Measurements from ENCODE around the gene CYB5R2. TPM values are rescaled to one million over a fixed set of nuclear protein-coding genes. Genes with fewer than 3 reads are reported as not detected.

Gene CYB5R2
- polyA plus RNA-seq, 1 of the 3 experiments (the other 2 are of a cell fraction) = 0.20 TPM

DNA sequence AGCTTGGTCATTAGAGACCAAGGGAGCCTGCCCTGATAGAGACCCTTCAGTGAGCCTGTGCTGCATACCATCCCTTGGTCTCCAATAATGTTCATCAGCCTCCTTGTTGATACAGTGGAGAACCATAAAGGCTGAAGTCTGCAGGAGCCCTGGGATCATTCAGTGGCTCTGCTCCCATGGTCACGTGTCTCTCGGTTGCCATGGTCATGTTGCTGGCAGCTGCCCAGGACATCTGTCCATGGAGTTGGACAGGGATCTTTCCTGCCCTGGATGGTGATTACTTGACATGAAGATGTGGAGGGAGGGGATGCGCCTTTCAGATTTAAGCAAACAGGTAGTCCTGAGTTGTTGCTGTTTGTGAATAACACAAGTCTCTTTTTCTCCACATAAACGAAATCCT, 38.2 kb downstream of the CYB5R2 start (continued):
- TF ChIP-seq, protein P1, sequence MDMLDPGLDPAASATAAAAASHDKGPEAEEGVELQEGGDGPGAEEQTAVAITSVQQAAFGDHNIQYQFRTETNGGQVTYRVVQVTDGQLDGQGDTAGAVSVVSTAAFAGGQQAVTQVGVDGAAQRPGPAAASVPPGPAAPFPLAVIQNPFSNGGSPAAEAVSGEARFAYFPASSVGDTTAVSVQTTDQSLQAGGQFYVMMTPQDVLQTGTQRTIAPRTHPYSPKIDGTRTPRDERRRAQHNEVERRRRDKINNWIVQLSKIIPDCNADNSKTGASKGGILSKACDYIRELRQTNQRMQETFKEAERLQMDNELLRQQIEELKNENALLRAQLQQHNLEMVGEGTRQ (IDR thresholded peaks at IDR 0.05; ENCODE audit: borderline replicate concordance, low read depth, low read length) = no peak
- TF ChIP-seq, protein P2, sequence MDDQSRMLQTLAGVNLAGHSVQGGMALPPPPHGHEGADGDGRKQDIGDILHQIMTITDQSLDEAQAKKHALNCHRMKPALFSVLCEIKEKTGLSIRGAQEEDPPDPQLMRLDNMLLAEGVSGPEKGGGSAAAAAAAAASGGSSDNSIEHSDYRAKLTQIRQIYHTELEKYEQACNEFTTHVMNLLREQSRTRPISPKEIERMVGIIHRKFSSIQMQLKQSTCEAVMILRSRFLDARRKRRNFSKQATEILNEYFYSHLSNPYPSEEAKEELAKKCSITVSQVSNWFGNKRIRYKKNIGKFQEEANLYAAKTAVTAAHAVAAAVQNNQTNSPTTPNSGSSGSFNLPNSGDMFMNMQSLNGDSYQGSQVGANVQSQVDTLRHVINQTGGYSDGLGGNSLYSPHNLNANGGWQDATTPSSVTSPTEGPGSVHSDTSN (IDR thresholded peaks at IDR 0.05) = no peak
- no peak for TF ChIP-seq RCOR1 (IDR thresholded peaks at IDR 0.05; ENCODE audit: low read length)
- no peak for TF ChIP-seq RFX5 (IDR thresholded peaks at IDR 0.05; ENCODE audit: low read length)
- no peak for TF ChIP-seq EZH2phosphoT487 (IDR thresholded peaks at IDR 0.05; ENCODE audit: borderline replicate concordance, low read depth)
- TF ChIP-seq FOSL2 (IDR thresholded peaks at IDR 0.05; ENCODE audit: borderline replicate concordance, low read depth) = no peak
- TF ChIP-seq, protein P3, sequence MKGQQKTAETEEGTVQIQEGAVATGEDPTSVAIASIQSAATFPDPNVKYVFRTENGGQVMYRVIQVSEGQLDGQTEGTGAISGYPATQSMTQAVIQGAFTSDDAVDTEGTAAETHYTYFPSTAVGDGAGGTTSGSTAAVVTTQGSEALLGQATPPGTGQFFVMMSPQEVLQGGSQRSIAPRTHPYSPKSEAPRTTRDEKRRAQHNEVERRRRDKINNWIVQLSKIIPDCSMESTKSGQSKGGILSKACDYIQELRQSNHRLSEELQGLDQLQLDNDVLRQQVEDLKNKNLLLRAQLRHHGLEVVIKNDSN (IDR thresholded peaks at IDR 0.05; ENCODE audit: borderline replicate concordance, low read depth) = no peak

DNA sequence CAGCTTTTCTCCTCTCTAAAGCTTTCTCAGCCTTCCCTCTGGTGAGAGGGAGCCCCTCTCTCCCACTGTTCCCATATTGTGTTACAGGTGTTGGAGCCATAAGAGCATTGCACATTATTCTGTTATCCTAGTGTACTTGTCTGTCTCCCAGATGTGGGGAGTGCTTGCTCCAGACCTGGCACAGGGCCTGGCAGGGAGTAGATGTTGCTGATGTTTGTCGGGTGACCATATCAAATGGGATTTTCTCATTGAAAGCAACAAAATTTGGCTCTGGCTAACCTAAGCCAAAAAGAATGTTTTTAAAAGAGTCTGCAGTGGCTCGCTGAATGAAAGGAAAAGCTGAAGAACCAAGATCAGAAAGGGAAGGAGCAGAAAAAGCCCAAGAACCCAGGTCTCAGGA, 41.1 kb downstream of the CYB5R2 start:
- H3K9ac ChIP-seq = no peak overlapping the region
- H3K9me3 ChIP-seq = no peaks in the 10 kb centered on the region
- H4K20me1 ChIP-seq (ENCODE audit: insufficient read depth) = no peaks in the 10 kb centered on the region
- 53% methylated on average over 2 of the region's 2 CpGs for WGBS (ENCODE audit: low lambda C conversion rate)
- H3K27ac ChIP-seq (ENCODE audit: low read depth in 2 of 2, low read length in 1 of 2) = no peak overlapping the region
- H3K79me2 ChIP-seq (ENCODE audit: insufficient read depth) = no peaks in the 10 kb centered on the region
- H3F3A ChIP-seq (replicated peaks; ENCODE audit: insufficient read depth) = peaks cover under 1% of the 10 kb centered on the region
- no peak overlapping the region for H2AFZ ChIP-seq (ENCODE audit: low read depth)
- peaks cover 0 to 14% of the 10 kb centered on the region in 2 experiments; a peak in 1 of 4 replicates for H3K4me1 ChIP-seq (ENCODE audit: control insufficient read depth in 1 of 2, insufficient read depth in 2 of 2, low read depth in 1 of 2, low read length in 1 of 2)
- TF ChIP-seq RFX5 (IDR thresholded peaks at IDR 0.05; ENCODE audit: low read length) (no peak), FOXM1 (IDR thresholded peaks at IDR 0.05; ENCODE audit: low read depth) (no peak), RAD21 (IDR thresholded peaks at IDR 0.05; ENCODE audit: low read length) (no peak), TCF12 (IDR thresholded peaks at IDR 0.05) (no peak), FOSL2 (IDR thresholded peaks at IDR 0.05; ENCODE audit: borderline replicate concordance, low read depth) (no peak), RXRA (IDR thresholded peaks at IDR 0.05; ENCODE audit: borderline replicate concordance, low read depth) (no peak), MXI1 (IDR thresholded peaks at IDR 0.05; ENCODE audit: low read depth, low read length) (no peak), EZH2phosphoT487 (IDR thresholded peaks at IDR 0.05; ENCODE audit: borderline replicate concordance, low read depth) (no peak), TAF1 (IDR thresholded peaks at IDR 0.05; ENCODE audit: borderline replicate concordance, low read depth, low read length) (no peak), JUND (IDR thresholded peaks at IDR 0.05) (no peak), SIN3A (IDR thresholded peaks at IDR 0.05; ENCODE audit: borderline replicate concordance, low read depth, low read length) (no peak), FOXJ3 (CRISPR knock-in tag; IDR thresholded peaks at IDR 0.05) (no peak)
- TF ChIP-seq, protein P3 (IDR thresholded peaks at IDR 0.05; ENCODE audit: borderline replicate concordance, low read depth) = no peak
- TF ChIP-seq, protein P4, sequence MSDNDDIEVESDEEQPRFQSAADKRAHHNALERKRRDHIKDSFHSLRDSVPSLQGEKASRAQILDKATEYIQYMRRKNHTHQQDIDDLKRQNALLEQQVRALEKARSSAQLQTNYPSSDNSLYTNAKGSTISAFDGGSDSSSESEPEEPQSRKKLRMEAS (IDR thresholded peaks at IDR 0.05; ENCODE audit: low read depth) = no peak
- TF ChIP-seq, protein P1 (IDR thresholded peaks at IDR 0.05; ENCODE audit: borderline replicate concordance, low read depth, low read length) = no peak
- TF ChIP-seq, protein P5, sequence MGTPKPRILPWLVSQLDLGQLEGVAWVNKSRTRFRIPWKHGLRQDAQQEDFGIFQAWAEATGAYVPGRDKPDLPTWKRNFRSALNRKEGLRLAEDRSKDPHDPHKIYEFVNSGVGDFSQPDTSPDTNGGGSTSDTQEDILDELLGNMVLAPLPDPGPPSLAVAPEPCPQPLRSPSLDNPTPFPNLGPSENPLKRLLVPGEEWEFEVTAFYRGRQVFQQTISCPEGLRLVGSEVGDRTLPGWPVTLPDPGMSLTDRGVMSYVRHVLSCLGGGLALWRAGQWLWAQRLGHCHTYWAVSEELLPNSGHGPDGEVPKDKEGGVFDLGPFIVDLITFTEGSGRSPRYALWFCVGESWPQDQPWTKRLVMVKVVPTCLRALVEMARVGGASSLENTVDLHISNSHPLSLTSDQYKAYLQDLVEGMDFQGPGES (IDR thresholded peaks at IDR 0.05; ENCODE audit: low read depth, low read length) = no peak
- CTCF ChIA-PET = interaction anchor here (0.6 to 2.1 kb wide), 3 partner anchors 15 to 60 kb away, joined by 3 to 8 read pairs (median 3); no protein-coding TSS in a partner anchor
- H3K4me3 ChIP-seq (ENCODE audit: low read depth in 2 of 2, low read length in 1 of 2) = no peak overlapping the region
- H3K9me2 ChIP-seq = no peaks in the 10 kb centered on the region
- POLR2A ChIA-PET = no interaction called here
- peaks cover 0 to 2% of the 10 kb centered on the region in 2 experiments for H3K36me3 ChIP-seq (replicated peaks in 1 of 2; ENCODE audit: control insufficient read depth in 1 of 2, insufficient read depth in 2 of 2, low read length in 1 of 2)
- no peaks in the 10 kb centered on the region for H3K27me3 ChIP-seq (ENCODE audit: insufficient read depth)
- DNase-seq = no peak
- H3K4me2 ChIP-seq = no peak overlapping the region

Data from SK-N-SH (cell line).